ENCODE measurements around the gene ABCA9.
"Not testable (repeated sequence)": the region's sequence is repeated elsewhere in the genome, so short reads cannot be mapped to it uniquely, and the experiment has no call there.

The ABCA9 gene

GRCh38 chr17:68954146-68954896 is 106.4 kb downstream of the ABCA9 start:
- no peaks in the 10 kb centered on the region for H3K27me3 ChIP-seq (replicated peaks in 2 of 5; ENCODE audit: control insufficient read depth in 4 of 5, insufficient read depth in 5 of 5, low read length in 4 of 5)
- WGBS (ENCODE audit: insufficient coverage), result 88% methylated on average over 1 of the region's 4 CpGs
- POLR2A ChIA-PET, result no interaction called here
- no peak for DNase-seq
- CTCF ChIA-PET, result no interaction called here
- no peaks in the 10 kb centered on the region for H3K4me1 ChIP-seq (ENCODE audit: control extremely low read depth in 1 of 4, control insufficient read depth in 4 of 4, insufficient read depth in 4 of 4, low read length in 3 of 4)
- H3K4me3 ChIP-seq (ENCODE audit: control insufficient read depth in 1 of 7, extremely low read depth in 1 of 7, insufficient read depth in 4 of 7, low read depth in 2 of 7, low read length in 6 of 7), result no peak overlapping the region
- H3K36me3 ChIP-seq (ENCODE audit: control insufficient read depth in 4 of 4, insufficient read depth in 4 of 4, low read length in 3 of 4), result no peaks in the 10 kb centered on the region
- H3K9me3 ChIP-seq (ENCODE audit: control extremely low read depth in 1 of 5, control insufficient read depth in 4 of 5, insufficient read depth in 2 of 5, low read depth in 1 of 5, low read length in 4 of 5), result no peaks in the 10 kb centered on the region
- peak overlapping the region in 1 of 2 experiments; percentile 53 for H3K27ac ChIP-seq (ENCODE audit: insufficient read depth in 1 of 2, low read depth in 1 of 2, low read length in 2 of 2, poor library complexity in 1 of 2, severe bottlenecking in 2 of 2)

- Histone ChIP-seq H3K4me3 (ENCODE audit: control insufficient read depth in 1 of 7, extremely low read depth in 1 of 7, insufficient read depth in 4 of 7, low read depth in 2 of 7, low read length in 6 of 7) (no peak overlapping the region), H3K27me3 (replicated peaks in 2 of 5; ENCODE audit: control insufficient read depth in 4 of 5, insufficient read depth in 5 of 5, low read length in 4 of 5) (no peaks in the 10 kb centered on the region), H3K4me1 (ENCODE audit: control extremely low read depth in 1 of 4, control insufficient read depth in 4 of 4, insufficient read depth in 4 of 4, low read length in 3 of 4) (no peaks in the 10 kb centered on the region), H3K27ac (ENCODE audit: insufficient read depth in 1 of 2, low read depth in 1 of 2, low read length in 2 of 2, poor library complexity in 1 of 2, severe bottlenecking in 2 of 2) (no peak overlapping the region), H3K36me3 (ENCODE audit: control insufficient read depth in 4 of 4, insufficient read depth in 4 of 4, low read length in 3 of 4) (no peaks in the 10 kb centered on the region), H3K9me3 (ENCODE audit: control extremely low read depth in 1 of 5, control insufficient read depth in 4 of 5, insufficient read depth in 2 of 5, low read depth in 1 of 5, low read length in 4 of 5) (no peaks in the 10 kb centered on the region)
- WGBS (ENCODE audit: insufficient coverage), result 100% methylated on average over 1 of the region's 4 CpGs
- ChIA-PET CTCF (no interaction called here), POLR2A (no interaction called here)
- no peak for DNase-seq
Observed at GRCh38 chr17:68953340-68953997, 107.3 kb downstream of the ABCA9 start.

GRCh38 chr17:68950725-68951124 is 110.0 kb downstream of the ABCA9 start:
- Histone ChIP-seq H3K36me3 (ENCODE audit: control insufficient read depth in 4 of 4, insufficient read depth in 4 of 4, low read length in 3 of 4) (no peaks in the 10 kb centered on the region), H3K27ac (ENCODE audit: insufficient read depth in 1 of 2, low read depth in 1 of 2, low read length in 2 of 2, poor library complexity in 1 of 2, severe bottlenecking in 2 of 2) (no peak overlapping the region), H3K9me3 (ENCODE audit: control extremely low read depth in 1 of 5, control insufficient read depth in 4 of 5, insufficient read depth in 2 of 5, low read depth in 1 of 5, low read length in 4 of 5) (no peaks in the 10 kb centered on the region), H3K4me1 (ENCODE audit: control extremely low read depth in 1 of 4, control insufficient read depth in 4 of 4, insufficient read depth in 4 of 4, low read length in 3 of 4) (no peaks in the 10 kb centered on the region), H3K4me3 (ENCODE audit: control insufficient read depth in 1 of 7, extremely low read depth in 1 of 7, insufficient read depth in 4 of 7, low read depth in 2 of 7, low read length in 6 of 7) (no peak overlapping the region), H3K27me3 (replicated peaks in 2 of 5; ENCODE audit: control insufficient read depth in 4 of 5, insufficient read depth in 5 of 5, low read length in 4 of 5) (no peaks in the 10 kb centered on the region)
- ChIA-PET CTCF (no interaction called here), POLR2A (no interaction called here)
- DNase-seq, result no peak
- 90% methylated on average over 2 of the region's 4 CpGs for WGBS (ENCODE audit: insufficient coverage)

- DNase-seq; CTCF ChIA-PET; H3K4me3 ChIP-seq (ENCODE audit: control insufficient read depth in 1 of 7, extremely low read depth in 1 of 7, insufficient read depth in 4 of 7, low read depth in 2 of 7, low read length in 6 of 7); H3K27ac ChIP-seq (ENCODE audit: insufficient read depth in 1 of 2, low read depth in 1 of 2, low read length in 2 of 2, poor library complexity in 1 of 2, severe bottlenecking in 2 of 2); H3K36me3 ChIP-seq (ENCODE audit: control insufficient read depth in 4 of 4, insufficient read depth in 4 of 4, low read length in 3 of 4); POLR2A ChIA-PET; H3K27me3 ChIP-seq (replicated peaks in 2 of 5; ENCODE audit: control insufficient read depth in 4 of 5, insufficient read depth in 5 of 5, low read length in 4 of 5); H3K4me1 ChIP-seq (ENCODE audit: control extremely low read depth in 1 of 4, control insufficient read depth in 4 of 4, insufficient read depth in 4 of 4, low read length in 3 of 4); H3K9me3 ChIP-seq (ENCODE audit: control extremely low read depth in 1 of 5, control insufficient read depth in 4 of 5, insufficient read depth in 2 of 5, low read depth in 1 of 5, low read length in 4 of 5): not testable (repeated sequence)
- WGBS (ENCODE audit: insufficient coverage), result no CpG with 5 or more reads among the region's 1 CpG
Observed at GRCh38 chr17:68947868-68948267, 112.9 kb downstream of the ABCA9 start.

- Histone ChIP-seq H3K4me1 (ENCODE audit: control extremely low read depth in 1 of 4, control insufficient read depth in 4 of 4, insufficient read depth in 4 of 4, low read length in 3 of 4) (peaks cover 0 to 6% (median 3%) of the 10 kb centered on the region in 4 experiments), H3K27ac (ENCODE audit: insufficient read depth in 1 of 2, low read depth in 1 of 2, low read length in 2 of 2, poor library complexity in 1 of 2, severe bottlenecking in 2 of 2) (no peak overlapping the region), H3K4me3 (ENCODE audit: control insufficient read depth in 1 of 7, extremely low read depth in 1 of 7, insufficient read depth in 4 of 7, low read depth in 2 of 7, low read length in 6 of 7) (no peak overlapping the region), H3K27me3 (replicated peaks in 2 of 5; ENCODE audit: control insufficient read depth in 4 of 5, insufficient read depth in 5 of 5, low read length in 4 of 5) (no peaks in the 10 kb centered on the region), H3K36me3 (ENCODE audit: control insufficient read depth in 4 of 4, insufficient read depth in 4 of 4, low read length in 3 of 4) (no peaks in the 10 kb centered on the region), H3K9me3 (ENCODE audit: control extremely low read depth in 1 of 5, control insufficient read depth in 4 of 5, insufficient read depth in 2 of 5, low read depth in 1 of 5, low read length in 4 of 5) (no peaks in the 10 kb centered on the region)
- peak in 1 of 3 donors; percentile 3 for DNase-seq
- POLR2A ChIA-PET, result no interaction called here
- CTCF ChIA-PET, result no interaction called here
- 24% methylated on average over 5 of the region's 6 CpGs for WGBS (ENCODE audit: insufficient coverage)
Observed at GRCh38 chr17:68944435-68945035, 116.2 kb downstream of the ABCA9 start.

GRCh38 chr17:68943812-68944182 is 116.9 kb downstream of the ABCA9 start:
- H3K9me3 ChIP-seq (ENCODE audit: control extremely low read depth in 1 of 5, control insufficient read depth in 4 of 5, insufficient read depth in 2 of 5, low read depth in 1 of 5, low read length in 4 of 5); CTCF ChIA-PET; H3K36me3 ChIP-seq (ENCODE audit: control insufficient read depth in 4 of 4, insufficient read depth in 4 of 4, low read length in 3 of 4); H3K4me3 ChIP-seq (ENCODE audit: control insufficient read depth in 1 of 7, extremely low read depth in 1 of 7, insufficient read depth in 4 of 7, low read depth in 2 of 7, low read length in 6 of 7); POLR2A ChIA-PET; H3K27me3 ChIP-seq (replicated peaks in 2 of 5; ENCODE audit: control insufficient read depth in 4 of 5, insufficient read depth in 5 of 5, low read length in 4 of 5); H3K27ac ChIP-seq (ENCODE audit: insufficient read depth in 1 of 2, low read depth in 1 of 2, low read length in 2 of 2, poor library complexity in 1 of 2, severe bottlenecking in 2 of 2); DNase-seq; H3K4me1 ChIP-seq (ENCODE audit: control extremely low read depth in 1 of 4, control insufficient read depth in 4 of 4, insufficient read depth in 4 of 4, low read length in 3 of 4): not testable (repeated sequence)
- whole genome bisulfite sequencing (ENCODE audit: insufficient coverage), result 100% methylated on average over 1 of the region's 2 CpGs

- ChIA-PET CTCF (no interaction called here), POLR2A (no interaction called here)
- Histone ChIP-seq H3K9me3 (ENCODE audit: control extremely low read depth in 1 of 5, control insufficient read depth in 4 of 5, insufficient read depth in 2 of 5, low read depth in 1 of 5, low read length in 4 of 5) (no peaks in the 10 kb centered on the region), H3K4me1 (ENCODE audit: control extremely low read depth in 1 of 4, control insufficient read depth in 4 of 4, insufficient read depth in 4 of 4, low read length in 3 of 4) (peaks cover 0 to 6% (median 3%) of the 10 kb centered on the region in 4 experiments), H3K27ac (ENCODE audit: insufficient read depth in 1 of 2, low read depth in 1 of 2, low read length in 2 of 2, poor library complexity in 1 of 2, severe bottlenecking in 2 of 2) (no peak overlapping the region), H3K27me3 (replicated peaks in 2 of 5; ENCODE audit: control insufficient read depth in 4 of 5, insufficient read depth in 5 of 5, low read length in 4 of 5) (no peaks in the 10 kb centered on the region), H3K4me3 (ENCODE audit: control insufficient read depth in 1 of 7, extremely low read depth in 1 of 7, insufficient read depth in 4 of 7, low read depth in 2 of 7, low read length in 6 of 7) (no peak overlapping the region), H3K36me3 (ENCODE audit: control insufficient read depth in 4 of 4, insufficient read depth in 4 of 4, low read length in 3 of 4) (no peaks in the 10 kb centered on the region)
- WGBS (ENCODE audit: insufficient coverage), result no CpG with 5 or more reads among the region's 4 CpGs
- DNase-seq, result no peak
Observed at GRCh38 chr17:68943123-68943811, 117.5 kb downstream of the ABCA9 start.
